ENCODE results near the gene HMGXB4.
A peak's percentile ranks its signal among the peaks of the same experiment; 100 is the strongest.

Gene HMGXB4

DNA sequence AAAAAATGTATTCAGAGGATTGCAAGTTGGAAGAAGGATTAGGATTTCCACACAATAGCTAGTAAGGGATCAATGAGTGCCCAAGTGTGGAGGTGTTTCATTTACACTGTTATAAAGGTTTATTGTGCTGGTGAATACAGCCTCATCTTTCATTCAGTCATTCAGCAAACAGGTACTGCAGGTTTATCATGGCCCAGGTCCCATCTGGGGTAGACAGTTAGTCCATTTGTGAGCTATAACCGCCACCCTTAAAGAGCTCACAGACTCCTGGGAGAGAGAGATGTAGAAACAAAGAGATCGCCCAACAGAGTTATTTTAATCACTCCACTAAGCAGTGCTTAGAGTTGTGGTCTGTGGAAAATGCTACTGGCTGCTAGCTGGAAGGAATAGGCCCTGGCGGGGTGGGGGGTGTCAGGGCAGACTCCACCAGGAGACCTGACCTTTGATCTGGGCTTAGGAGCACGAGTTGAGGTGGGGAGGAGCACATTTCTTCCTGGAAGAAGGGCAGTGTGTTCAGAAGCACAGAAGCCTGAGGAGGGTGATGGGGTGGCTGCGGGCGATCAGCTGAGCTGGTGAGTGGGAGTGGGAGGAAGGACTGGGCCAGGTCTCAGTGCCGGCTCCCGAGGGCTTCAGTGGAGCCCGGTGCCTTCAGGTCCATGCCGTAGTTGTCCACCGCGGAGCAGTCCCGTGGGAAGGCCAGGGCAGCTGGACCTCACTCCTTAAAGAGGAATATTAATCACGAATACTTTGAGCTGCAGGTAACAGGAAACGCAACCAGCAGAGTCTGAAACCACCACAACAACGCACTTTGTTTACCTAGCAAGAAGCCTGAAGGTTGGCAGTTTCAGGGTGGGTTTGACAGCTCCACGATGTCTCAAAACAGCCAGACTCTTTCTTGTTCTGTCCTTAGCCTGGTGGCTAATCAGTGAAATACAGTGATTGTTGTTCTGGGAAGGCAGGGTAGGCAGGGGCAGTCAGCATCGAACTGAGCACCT lies 53.6 kb downstream of the HMGXB4 start:
- no peaks in the 10 kb centered on the region for H3K36me3 Mint-ChIP-seq (ENCODE audit: low read depth)
- no peak overlapping the region for H3K27ac Mint-ChIP-seq
- H3K27me3 Mint-ChIP-seq, result no peaks in the 10 kb centered on the region
- no peaks in the 10 kb centered on the region for H3K9me3 Mint-ChIP-seq
- no peak for DNase-seq
- ATAC-seq, result no peak
- H3K4me3 Mint-ChIP-seq, result no peak overlapping the region
- H3K4me1 Mint-ChIP-seq, result peaks cover 83% of the 10 kb centered on the region

DNA sequence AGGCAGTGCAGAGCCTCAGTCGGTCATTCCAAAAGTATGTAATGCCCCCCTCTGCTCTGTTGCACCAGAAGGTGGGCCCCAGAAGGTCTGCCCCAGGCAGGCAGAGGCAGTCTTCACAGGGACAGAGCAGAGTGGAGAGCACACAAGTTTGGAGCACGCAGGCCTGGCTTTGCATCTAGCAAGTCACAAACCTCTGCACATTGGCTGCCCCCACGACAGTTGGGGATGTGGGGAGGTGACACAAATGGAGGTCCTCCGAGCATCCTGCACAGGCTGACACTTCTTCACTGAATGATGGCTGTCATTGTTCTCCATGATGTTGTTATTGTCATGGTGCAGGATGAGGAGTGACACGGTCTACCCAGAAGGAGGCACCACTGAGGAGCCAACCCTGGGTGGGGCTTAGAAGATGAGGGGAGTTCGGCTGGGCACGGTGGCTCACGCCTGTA lies 54.3 kb downstream of the HMGXB4 start:
- no peak overlapping the region for H3K4me3 Mint-ChIP-seq
- DNase-seq (no peak), ATAC-seq (no peak)
- H3K27ac Mint-ChIP-seq, result no peak overlapping the region
- H3K36me3 Mint-ChIP-seq (ENCODE audit: low read depth), result no peaks in the 10 kb centered on the region
- H3K4me1 Mint-ChIP-seq, result peaks cover 77% of the 10 kb centered on the region
- no peaks in the 10 kb centered on the region for H3K27me3 Mint-ChIP-seq
- H3K9me3 Mint-ChIP-seq, result no peaks in the 10 kb centered on the region

DNA sequence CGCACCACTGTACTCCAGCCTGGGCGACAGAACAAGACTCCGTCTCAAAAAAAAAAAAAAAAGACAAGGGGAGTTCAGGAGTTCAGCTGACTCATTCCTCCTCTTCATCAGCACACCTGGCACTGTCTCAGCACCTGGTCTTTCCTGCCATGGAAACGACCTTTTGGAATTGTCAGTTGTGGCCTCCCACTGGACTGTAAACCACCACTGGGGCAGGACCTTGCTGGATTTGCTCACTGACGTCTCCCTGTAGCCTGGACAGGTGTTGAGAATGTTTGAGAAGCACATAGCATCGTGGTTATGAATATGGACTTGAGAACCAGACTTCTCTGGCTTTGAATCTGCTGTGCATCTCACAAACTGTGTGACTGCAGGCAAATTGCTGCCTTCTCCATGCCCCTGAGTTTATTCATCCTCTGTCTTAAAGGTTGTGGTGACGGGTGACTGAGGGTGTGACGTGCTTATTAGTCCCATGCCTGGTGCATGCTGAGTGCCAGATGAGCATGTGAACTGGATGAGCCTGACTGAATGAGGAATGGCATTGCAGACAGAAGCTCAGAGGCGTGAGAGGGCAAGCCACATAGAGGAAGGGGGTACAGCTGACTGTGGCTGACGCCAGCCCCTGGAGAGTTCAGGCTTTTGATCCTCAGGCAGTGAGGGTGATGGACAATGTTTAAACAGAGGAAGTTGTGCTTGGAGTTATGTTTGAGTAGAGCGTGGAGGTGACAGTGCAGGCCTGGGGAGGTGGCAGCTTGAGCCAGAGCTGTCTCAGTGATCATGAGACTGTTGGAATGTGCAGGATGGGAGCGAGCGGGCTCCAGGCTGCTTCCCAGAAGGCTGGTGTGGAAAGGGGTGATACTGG lies 55.1 kb downstream of the HMGXB4 start:
- H3K9me3 Mint-ChIP-seq, result no peaks in the 10 kb centered on the region
- H3K4me3 Mint-ChIP-seq, result no peak overlapping the region
- H3K27me3 Mint-ChIP-seq, result no peaks in the 10 kb centered on the region
- ATAC-seq, result peak; percentile 44
- peak overlapping the region; percentile 24 for H3K27ac Mint-ChIP-seq
- no peaks in the 10 kb centered on the region for H3K36me3 Mint-ChIP-seq (ENCODE audit: low read depth)
- H3K4me1 Mint-ChIP-seq, result peaks cover 69% of the 10 kb centered on the region
- no peak for DNase-seq

DNA sequence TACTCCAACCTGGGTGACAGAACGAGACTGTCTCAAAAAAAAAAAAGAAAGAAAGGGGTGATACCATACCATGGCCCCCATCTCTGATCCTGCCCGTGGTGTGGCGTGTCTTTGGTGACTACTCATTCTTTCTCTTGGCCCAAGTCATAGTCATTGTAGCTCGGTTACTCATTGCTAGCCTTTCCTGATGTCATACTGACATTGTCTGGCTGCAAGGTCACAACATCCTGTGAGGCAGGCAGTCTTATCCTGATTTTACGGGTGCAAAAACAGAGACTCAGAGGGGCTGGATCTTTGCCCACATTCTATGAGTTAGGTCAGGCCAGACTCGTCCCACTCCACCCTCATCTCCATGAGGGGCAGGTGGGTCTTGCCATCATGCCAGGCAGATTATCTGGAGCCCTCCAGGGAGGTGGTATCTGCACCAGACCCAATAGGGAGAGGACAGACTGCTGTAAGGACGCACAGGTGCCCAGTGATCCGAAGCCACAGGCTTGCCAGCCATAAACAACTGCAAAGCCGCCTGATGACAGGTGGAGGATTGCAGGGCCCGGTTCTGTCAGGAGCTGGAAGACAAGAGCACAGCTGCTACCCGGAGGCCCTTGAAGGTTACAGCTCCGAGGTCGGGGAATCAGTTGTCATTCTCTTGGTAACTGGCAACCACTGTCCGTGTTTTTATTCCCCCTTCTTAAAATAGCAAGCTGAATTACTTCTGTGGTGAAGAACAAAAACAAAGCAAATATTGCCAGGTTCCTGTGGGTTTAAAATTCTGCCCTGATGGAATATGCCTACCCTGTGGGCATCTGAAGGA lies 56.2 kb downstream of the HMGXB4 start:
- ATAC-seq (peak; percentile 73), DNase-seq (no peak)
- H3K4me3 Mint-ChIP-seq, result no peak overlapping the region
- peaks cover 58% of the 10 kb centered on the region for H3K4me1 Mint-ChIP-seq
- H3K27ac Mint-ChIP-seq, result peak overlapping the region; percentile 59
- no peaks in the 10 kb centered on the region for H3K9me3 Mint-ChIP-seq
- H3K36me3 Mint-ChIP-seq (ENCODE audit: low read depth), result no peaks in the 10 kb centered on the region
- no peaks in the 10 kb centered on the region for H3K27me3 Mint-ChIP-seq

DNA sequence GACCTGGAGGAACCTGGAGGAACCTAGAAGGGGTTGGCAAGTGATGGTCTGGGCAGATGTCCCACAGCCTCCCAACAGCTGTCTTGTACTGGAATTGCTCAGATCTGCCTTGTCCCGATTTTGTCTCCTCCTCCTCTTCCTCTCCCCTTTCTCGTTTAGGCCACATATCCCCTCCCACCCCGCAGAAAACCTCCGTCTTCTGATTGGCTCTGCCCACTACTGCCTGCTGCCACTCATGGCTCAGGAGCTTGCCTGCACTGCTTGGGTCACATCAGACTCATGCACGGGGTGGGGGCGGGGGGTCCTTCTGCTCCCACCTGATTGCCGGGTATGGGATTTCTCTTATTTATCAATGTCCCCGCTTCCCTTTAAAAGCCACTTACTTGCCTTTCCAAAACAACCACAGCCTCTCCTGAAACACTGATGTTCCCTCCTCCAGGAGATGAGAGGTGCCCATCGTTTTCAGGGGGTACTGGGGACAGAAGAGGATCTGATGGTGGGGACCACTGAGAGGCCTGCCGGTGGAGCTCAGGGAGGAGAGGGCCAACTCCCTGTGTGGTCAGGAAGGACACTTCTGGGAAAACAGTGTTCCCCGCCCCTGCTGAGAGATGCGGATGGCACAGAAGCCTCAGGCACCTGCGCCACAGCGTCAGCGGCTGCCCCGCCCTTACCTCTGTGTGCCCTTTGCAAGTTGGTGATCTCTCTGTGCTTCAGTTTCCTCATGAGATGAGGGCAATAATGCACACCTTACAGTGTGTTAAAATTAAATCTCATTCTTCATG lies 57.1 kb downstream of the HMGXB4 start:
- no peak for ATAC-seq
- Mint-ChIP-seq H3K36me3 (ENCODE audit: low read depth) (no peaks in the 10 kb centered on the region), H3K4me1 (peaks cover 49% of the 10 kb centered on the region), H3K27me3 (no peaks in the 10 kb centered on the region), H3K9me3 (no peaks in the 10 kb centered on the region), H3K4me3 (no peak overlapping the region), H3K27ac (no peak overlapping the region)
- DNase-seq, result no peak

DNA sequence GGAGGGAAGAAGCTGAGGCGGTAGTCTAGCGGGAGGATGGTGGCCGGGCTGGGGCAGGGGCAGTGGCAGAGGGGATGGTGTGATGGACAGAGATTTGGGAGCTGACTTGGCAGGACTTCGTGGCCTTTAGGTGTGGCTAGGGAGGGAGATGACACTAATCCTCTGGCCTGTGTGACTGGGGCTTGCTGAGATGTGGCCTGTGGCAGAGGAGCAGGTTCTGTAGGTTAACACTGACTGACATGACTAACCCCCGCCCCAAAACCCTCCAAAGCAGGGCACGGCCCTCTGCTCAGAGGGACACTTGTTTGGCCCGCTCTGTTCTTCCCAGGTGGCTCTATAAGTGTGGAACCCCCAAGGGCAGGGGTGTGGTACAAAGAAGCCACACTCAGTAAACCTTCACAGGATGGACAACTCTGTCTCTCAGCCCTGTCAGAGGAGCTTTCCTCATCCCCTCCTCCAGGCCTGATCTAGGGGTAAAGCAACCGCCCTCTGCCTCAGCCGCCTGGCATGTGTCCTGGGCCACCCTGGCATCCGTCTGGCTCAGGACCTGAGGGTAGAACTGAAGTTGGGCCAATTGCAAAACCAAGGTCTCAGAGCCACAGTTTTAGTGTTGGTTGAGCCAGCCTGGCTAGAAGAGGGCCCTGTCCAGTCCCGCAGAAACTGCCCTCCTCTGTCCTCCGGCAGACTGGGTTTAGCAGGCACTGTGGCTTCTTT lies 58.0 kb downstream of the HMGXB4 start:
- Mint-ChIP-seq H3K9me3 (no peaks in the 10 kb centered on the region), H3K27ac (no peak overlapping the region), H3K27me3 (no peaks in the 10 kb centered on the region), H3K4me1 (peaks cover 40% of the 10 kb centered on the region), H3K4me3 (no peak overlapping the region), H3K36me3 (ENCODE audit: low read depth) (no peaks in the 10 kb centered on the region)
- DNase-seq (no peak), ATAC-seq (no peak)

DNA sequence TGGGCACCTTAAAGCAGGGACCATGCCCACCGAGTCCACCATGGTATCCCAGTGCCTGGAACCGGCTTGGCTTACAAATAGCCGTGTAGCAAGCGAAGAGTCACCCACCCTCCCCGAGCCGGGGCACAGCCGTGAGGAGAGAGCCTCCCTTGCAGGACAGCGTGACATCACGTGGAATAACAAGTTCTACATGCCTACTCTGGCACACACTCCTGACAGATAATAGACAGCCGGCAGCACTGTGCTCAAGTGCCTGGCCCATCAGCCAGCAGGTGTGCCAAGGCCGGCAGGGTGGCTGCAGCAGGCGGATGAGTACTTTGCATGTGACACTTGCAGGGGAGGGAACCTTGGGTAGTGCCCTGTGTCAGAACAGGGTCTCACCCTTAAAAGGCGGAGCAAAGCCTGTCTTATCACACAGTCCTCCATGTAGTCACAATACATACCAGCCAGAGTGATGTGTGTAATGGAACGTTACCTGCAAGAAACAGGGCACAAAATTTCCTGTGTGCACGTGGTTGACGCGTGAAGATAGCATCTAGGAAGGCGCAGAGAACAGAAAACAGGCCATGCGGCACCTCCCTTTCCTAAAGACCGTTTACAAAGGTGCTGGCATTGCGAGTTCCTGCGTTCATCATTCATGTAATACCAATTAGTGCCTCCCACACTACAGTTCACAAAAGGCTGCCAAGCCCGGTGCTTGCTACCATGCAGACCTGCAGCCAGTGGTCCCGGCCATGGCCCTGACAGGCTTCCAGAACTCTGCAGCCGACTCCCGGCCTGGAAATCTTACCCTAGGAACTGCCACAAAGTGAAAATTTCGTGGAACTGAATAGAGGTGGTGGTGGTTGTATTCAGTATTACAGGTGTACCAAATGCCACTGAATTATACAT lies 58.8 kb downstream of the HMGXB4 start:
- Mint-ChIP-seq H3K4me1 (peaks cover 32% of the 10 kb centered on the region), H3K27me3 (no peaks in the 10 kb centered on the region), H3K36me3 (ENCODE audit: low read depth) (no peaks in the 10 kb centered on the region), H3K4me3 (no peak overlapping the region), H3K27ac (no peak overlapping the region), H3K9me3 (no peaks in the 10 kb centered on the region)
- no peak for ATAC-seq
- no peak for DNase-seq

DNA sequence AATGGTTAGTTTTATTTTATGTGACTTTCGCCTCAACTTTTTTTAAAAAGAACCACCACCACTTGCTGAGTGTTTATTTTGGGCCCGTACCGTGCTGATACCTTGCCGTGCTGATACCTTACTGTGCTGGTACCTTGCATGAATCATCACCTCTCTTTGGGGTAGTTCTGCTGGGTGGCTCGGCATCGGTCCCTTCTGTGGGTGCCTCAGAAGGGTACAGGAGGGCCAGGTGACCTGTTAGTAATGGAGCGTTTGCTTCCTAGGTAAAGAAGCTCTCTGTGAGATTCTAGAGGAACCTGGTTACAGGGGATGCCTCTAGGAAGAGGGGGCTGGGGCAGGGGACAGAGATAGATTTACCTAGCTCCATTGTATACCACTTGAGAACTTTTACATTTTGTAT lies 59.5 kb downstream of the HMGXB4 start:
- ATAC-seq (no peak), DNase-seq (no peak)
- H3K9me3 Mint-ChIP-seq, result no peaks in the 10 kb centered on the region
- H3K27ac Mint-ChIP-seq, result no peak overlapping the region
- no peaks in the 10 kb centered on the region for H3K36me3 Mint-ChIP-seq (ENCODE audit: low read depth)
- H3K4me3 Mint-ChIP-seq, result no peak overlapping the region
- H3K27me3 Mint-ChIP-seq, result no peaks in the 10 kb centered on the region
- H3K4me1 Mint-ChIP-seq, result peaks cover 25% of the 10 kb centered on the region

DNA sequence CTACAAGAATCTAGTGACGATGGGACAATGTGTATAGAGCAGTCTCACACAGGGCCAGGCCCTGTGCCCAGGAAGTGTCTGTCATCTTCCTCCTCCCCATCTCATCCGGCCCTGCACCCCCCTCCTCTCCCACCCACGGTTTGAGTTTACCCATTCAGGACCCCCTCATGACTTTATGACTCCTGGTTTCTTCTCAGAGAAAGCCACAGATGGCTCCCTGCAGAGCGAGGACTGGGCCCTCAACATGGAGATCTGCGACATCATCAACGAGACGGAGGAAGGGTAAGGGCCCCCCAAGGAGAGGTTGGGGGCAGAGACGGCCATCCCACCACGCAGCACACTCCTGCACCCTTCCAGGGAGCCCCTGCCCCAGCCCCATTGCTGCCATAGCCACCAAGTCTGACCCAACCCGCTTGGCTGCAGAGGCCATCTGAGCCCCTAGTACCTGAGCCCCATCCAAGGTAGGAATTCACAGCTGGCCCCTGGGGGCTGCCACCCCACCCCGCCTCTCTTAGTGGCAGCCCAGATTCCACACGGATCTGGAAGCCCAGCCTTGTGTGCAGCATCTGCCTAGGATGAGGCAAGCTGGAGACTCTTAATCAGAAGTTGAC lies 60.5 kb downstream of the HMGXB4 start:
- Mint-ChIP-seq H3K36me3 (ENCODE audit: low read depth) (no peaks in the 10 kb centered on the region), H3K4me3 (no peak overlapping the region), H3K4me1 (peaks cover 15% of the 10 kb centered on the region), H3K27ac (no peak overlapping the region), H3K9me3 (no peaks in the 10 kb centered on the region), H3K27me3 (no peaks in the 10 kb centered on the region)
- DNase-seq (no peak), ATAC-seq (no peak)

DNA sequence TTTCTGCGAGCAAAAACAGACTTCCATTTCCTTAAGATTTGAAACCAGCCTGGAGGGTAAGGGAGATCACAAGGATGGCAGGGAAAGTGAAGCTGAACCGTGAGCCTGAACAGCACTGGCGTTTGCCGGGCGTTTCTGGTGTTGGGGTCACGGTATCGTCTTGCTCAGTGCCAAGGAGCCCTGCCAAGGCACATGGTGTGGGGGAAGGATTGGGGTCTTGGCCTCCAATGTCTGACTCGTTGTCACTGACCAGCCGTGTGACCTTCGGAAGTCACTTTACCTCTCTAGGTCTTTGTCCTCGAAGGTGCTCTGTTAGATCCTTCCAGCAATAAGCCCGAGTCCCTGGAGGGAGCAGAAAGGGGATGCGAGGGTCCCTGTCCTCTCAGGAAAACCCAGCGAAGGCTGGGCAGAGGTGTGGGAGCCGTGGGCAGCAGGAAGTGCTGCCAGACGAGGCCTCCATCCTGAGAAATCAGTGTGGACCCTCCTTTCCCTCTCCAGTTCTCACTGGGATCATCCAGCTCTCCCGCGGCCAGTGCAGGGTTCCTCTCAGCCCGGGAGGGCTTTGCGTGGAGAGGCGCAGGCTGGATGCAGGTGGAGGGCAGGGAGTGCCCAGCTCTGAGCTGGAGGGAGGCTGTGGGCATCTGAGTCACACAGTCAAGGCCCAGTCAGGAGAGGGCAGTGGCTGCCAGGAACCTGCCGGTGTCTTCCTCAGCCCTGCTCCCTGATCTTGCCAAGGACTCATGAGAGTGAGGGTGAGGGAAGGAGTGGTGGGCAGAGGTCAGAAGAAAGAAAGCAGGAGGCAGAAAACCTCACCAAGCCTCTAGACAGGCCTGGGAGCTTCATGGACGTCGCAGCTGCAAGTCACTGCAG lies 61.3 kb downstream of the HMGXB4 start:
- no peak for ATAC-seq
- no peak overlapping the region for H3K4me3 Mint-ChIP-seq
- no peaks in the 10 kb centered on the region for H3K9me3 Mint-ChIP-seq
- peaks cover 7% of the 10 kb centered on the region for H3K4me1 Mint-ChIP-seq
- H3K36me3 Mint-ChIP-seq (ENCODE audit: low read depth), result no peaks in the 10 kb centered on the region
- H3K27ac Mint-ChIP-seq, result no peak overlapping the region
- DNase-seq, result no peak
- H3K27me3 Mint-ChIP-seq, result no peaks in the 10 kb centered on the region

DNA sequence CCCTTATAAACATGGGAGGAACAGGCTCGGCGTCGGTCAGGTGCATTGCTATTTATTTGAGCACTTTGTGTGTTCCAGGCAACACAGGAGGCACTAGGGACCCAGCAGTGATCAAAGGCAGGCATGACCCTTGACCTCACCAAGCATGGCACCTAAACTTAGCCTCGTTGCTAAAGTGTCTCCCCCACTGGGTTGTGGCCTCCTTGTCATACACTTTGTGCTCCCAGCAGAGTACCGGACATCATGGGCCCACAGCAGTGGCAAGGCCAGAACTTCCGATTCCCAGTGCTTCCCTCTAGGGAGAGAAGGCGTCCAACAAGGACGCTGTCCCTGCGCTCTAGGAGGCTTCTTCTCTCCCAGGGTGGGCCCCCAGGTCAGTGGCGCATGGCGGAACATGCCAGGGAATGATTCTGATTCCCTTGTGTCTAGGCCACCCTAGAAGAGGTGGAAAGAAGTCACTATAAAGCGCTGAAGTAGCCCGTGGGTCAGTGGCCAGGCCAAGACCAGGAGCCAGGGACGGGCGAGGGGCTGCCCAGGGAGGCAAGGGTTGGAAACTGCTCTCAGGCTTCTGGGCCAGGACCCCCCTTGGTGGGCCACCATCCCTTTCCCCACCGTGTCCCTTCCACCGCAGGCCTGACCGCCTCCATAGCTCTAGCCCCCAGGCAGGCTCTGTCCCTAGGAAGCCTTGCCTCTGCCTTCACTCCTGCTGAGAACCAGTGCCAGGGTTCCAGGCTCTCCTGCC lies 62.1 kb downstream of the HMGXB4 start:
- DNase-seq, result no peak
- Mint-ChIP-seq H3K27me3 (no peaks in the 10 kb centered on the region), H3K27ac (no peak overlapping the region), H3K4me1 (peaks cover under 1% of the 10 kb centered on the region), H3K36me3 (ENCODE audit: low read depth) (peaks cover 2% of the 10 kb centered on the region), H3K4me3 (no peak overlapping the region), H3K9me3 (no peaks in the 10 kb centered on the region)
- no peak for ATAC-seq
